SK-N-SH (cell line): Measurements from ENCODE around the gene APBA3.

Source experiments
- CTCF ChIP-seq: fragments of 200-600 bp; sonication (generic); IDR thresholded peaks from 2 replicates; pipeline ENCODE4 v1.6.1; 2017; ENCODE audit warnings: antibody characterized with exemption, mild to moderate bottlenecking, moderate library complexity
- JUND ChIP-seq: IDR thresholded peaks from 2 replicates; pipeline ENCODE4 v1.4.0; 2012
- NFIC ChIP-seq: IDR thresholded peaks from 2 replicates; pipeline ENCODE4 v1.4.0; 2012; ENCODE audit warnings: borderline replicate concordance
- YY1 ChIP-seq: IDR thresholded peaks from 2 replicates; pipeline ENCODE4 v1.4.0; 2012; ENCODE audit warnings: low read depth, mild to moderate bottlenecking

GRCh38 chr19:3800996-3801395 is 39.5 kb upstream of the APBA3 start:
- no peak for TF ChIP-seq CTCF
- no peak for TF ChIP-seq JUND
- TF ChIP-seq NFIC: no peak
- no peak for TF ChIP-seq YY1
